ENCODE measurements around the gene FEZ2. TPM values are rescaled to one million over a fixed set of nuclear protein-coding genes. Genes with fewer than 3 reads are reported as not detected.
A peak's percentile ranks its signal among the peaks of the same experiment; 100 is the strongest.

Gene FEZ2
- total RNA-seq, 1 experiment from 2014 or later, result 16.9 TPM

GRCh38 chr2:36561237-36561944, 36.6 kb downstream of the FEZ2 start:
- Histone ChIP-seq H3K27me3 (ENCODE audit: control insufficient read depth, insufficient read depth, low read length) (no peaks in the 10 kb centered on the region), H3K4me3 (ENCODE audit: insufficient read depth, low read depth, low read length) (no peak overlapping the region), H3K36me3 (replicated peaks; ENCODE audit: control insufficient read depth, insufficient read depth, low read length) (peaks cover 1% of the 10 kb centered on the region; the same call in 1 of the 2 replicates)
- peak; percentile 10 for DNase-seq

GRCh38 chr2:36560726-36561125, 37.2 kb downstream of the FEZ2 start:
- Histone ChIP-seq H3K4me3 (ENCODE audit: insufficient read depth, low read depth, low read length) (no peak overlapping the region), H3K27me3 (ENCODE audit: control insufficient read depth, insufficient read depth, low read length) (no peaks in the 10 kb centered on the region), H3K36me3 (replicated peaks; ENCODE audit: control insufficient read depth, insufficient read depth, low read length) (no peaks in the 10 kb centered on the region; the same call in 1 of the 2 replicates)
- DNase-seq, result no peak

- H3K4me3 ChIP-seq (ENCODE audit: insufficient read depth, low read depth, low read length), result no peak overlapping the region
- no peak for DNase-seq
- H3K27me3 ChIP-seq (ENCODE audit: control insufficient read depth, insufficient read depth, low read length), result no peaks in the 10 kb centered on the region
- peaks cover 2% of the 10 kb centered on the region for H3K36me3 ChIP-seq (replicated peaks; ENCODE audit: control insufficient read depth, insufficient read depth, low read length)
Observed at GRCh38 chr2:36559221-36559942, 38.6 kb downstream of the FEZ2 start.

- no peak for DNase-seq
- no peak overlapping the region for H3K4me3 ChIP-seq (ENCODE audit: insufficient read depth, low read depth, low read length)
- peaks cover 3% of the 10 kb centered on the region for H3K36me3 ChIP-seq (replicated peaks; ENCODE audit: control insufficient read depth, insufficient read depth, low read length)
- no peaks in the 10 kb centered on the region for H3K27me3 ChIP-seq (ENCODE audit: control insufficient read depth, insufficient read depth, low read length)
Observed at GRCh38 chr2:36556842-36557241, 41.1 kb downstream of the FEZ2 start.

GRCh38 chr2:36555789-36556188, 42.2 kb downstream of the FEZ2 start:
- Histone ChIP-seq H3K4me3 (ENCODE audit: insufficient read depth, low read depth, low read length) (no peak overlapping the region), H3K36me3 (replicated peaks; ENCODE audit: control insufficient read depth, insufficient read depth, low read length) (peaks cover 7% of the 10 kb centered on the region), H3K27me3 (ENCODE audit: control insufficient read depth, insufficient read depth, low read length) (no peaks in the 10 kb centered on the region)
- no peak for DNase-seq

- Histone ChIP-seq H3K4me3 (ENCODE audit: insufficient read depth, low read depth, low read length) (no peak overlapping the region), H3K27me3 (ENCODE audit: control insufficient read depth, insufficient read depth, low read length) (no peaks in the 10 kb centered on the region), H3K36me3 (replicated peaks; ENCODE audit: control insufficient read depth, insufficient read depth, low read length) (peaks cover 7% of the 10 kb centered on the region)
- no peak for DNase-seq
Observed at GRCh38 chr2:36554531-36554930, 43.4 kb downstream of the FEZ2 start.

- no peak for DNase-seq
- H3K4me3 ChIP-seq (ENCODE audit: insufficient read depth, low read depth, low read length), result no peak overlapping the region
- no peaks in the 10 kb centered on the region for H3K27me3 ChIP-seq (ENCODE audit: control insufficient read depth, insufficient read depth, low read length)
- peaks cover 11% of the 10 kb centered on the region for H3K36me3 ChIP-seq (replicated peaks; ENCODE audit: control insufficient read depth, insufficient read depth, low read length)
Observed at GRCh38 chr2:36553683-36554082, 44.3 kb downstream of the FEZ2 start.

GRCh38 chr2:36550006-36550405, 48.0 kb downstream of the FEZ2 start:
- no peak for DNase-seq
- no peak overlapping the region for H3K4me3 ChIP-seq (ENCODE audit: insufficient read depth, low read depth, low read length)
- no peaks in the 10 kb centered on the region for H3K27me3 ChIP-seq (ENCODE audit: control insufficient read depth, insufficient read depth, low read length)
- peaks cover 18% of the 10 kb centered on the region for H3K36me3 ChIP-seq (replicated peaks; ENCODE audit: control insufficient read depth, insufficient read depth, low read length)

GRCh38 chr2:36549165-36549574, 48.8 kb downstream of the FEZ2 start:
- Histone ChIP-seq H3K4me3 (ENCODE audit: insufficient read depth, low read depth, low read length) (no peak overlapping the region), H3K27me3 (ENCODE audit: control insufficient read depth, insufficient read depth, low read length) (no peaks in the 10 kb centered on the region), H3K36me3 (replicated peaks; ENCODE audit: control insufficient read depth, insufficient read depth, low read length) (peaks cover 19% of the 10 kb centered on the region)
- no peak for DNase-seq

GRCh38 chr2:36547906-36548305, 50.1 kb downstream of the FEZ2 start:
- Histone ChIP-seq H3K4me3 (ENCODE audit: insufficient read depth, low read depth, low read length) (no peak overlapping the region), H3K36me3 (replicated peaks; ENCODE audit: control insufficient read depth, insufficient read depth, low read length) (peaks cover 20% of the 10 kb centered on the region), H3K27me3 (ENCODE audit: control insufficient read depth, insufficient read depth, low read length) (no peaks in the 10 kb centered on the region)
- no peak for DNase-seq

- peaks cover 15% of the 10 kb centered on the region for H3K36me3 ChIP-seq (replicated peaks; ENCODE audit: control insufficient read depth, insufficient read depth, low read length)
- no peak overlapping the region for H3K4me3 ChIP-seq (ENCODE audit: insufficient read depth, low read depth, low read length)
- H3K27me3 ChIP-seq (ENCODE audit: control insufficient read depth, insufficient read depth, low read length), result no peaks in the 10 kb centered on the region
- no peak for DNase-seq
Observed at GRCh38 chr2:36545871-36546416, 52.0 kb downstream of the FEZ2 start.

- Histone ChIP-seq H3K4me3 (ENCODE audit: insufficient read depth, low read depth, low read length) (no peak overlapping the region), H3K36me3 (replicated peaks; ENCODE audit: control insufficient read depth, insufficient read depth, low read length) (peaks cover 15% of the 10 kb centered on the region), H3K27me3 (ENCODE audit: control insufficient read depth, insufficient read depth, low read length) (no peaks in the 10 kb centered on the region)
- DNase-seq, result no peak
Observed at GRCh38 chr2:36544638-36545338, 53.2 kb downstream of the FEZ2 start.

- H3K36me3 ChIP-seq (replicated peaks; ENCODE audit: control insufficient read depth, insufficient read depth, low read length), result peaks cover 4% of the 10 kb centered on the region
- no peaks in the 10 kb centered on the region for H3K27me3 ChIP-seq (ENCODE audit: control insufficient read depth, insufficient read depth, low read length)
- DNase-seq, result no peak
- no peak overlapping the region for H3K4me3 ChIP-seq (ENCODE audit: insufficient read depth, low read depth, low read length)
Observed at GRCh38 chr2:36541891-36542595, 55.9 kb downstream of the FEZ2 start.
